OCI-LY7 (cell line): ENCODE results near the gene PITPNM1. TPM values are rescaled to one million over a fixed set of nuclear protein-coding genes. Genes with fewer than 3 reads are reported as not detected.

Experiments used
- BruUV-seq: library from RNA; stranded (reverse); fragments of 400-500 nt; replicated peaks from 2 replicates; lab custom pipeline; 2021; lab: Mats Ljungman, UMichigan
- CTCF ChIA-PET: fragments of 300-600 bp; sonication (Branson Sonifier 250); formaldehyde crosslinking; loops from one replicate; lab custom pipeline; 2022; ENCODE audit warnings: antibody characterized with exemption; ENCODE audit not compliant: unreplicated experiment; lab: Charles Lee
- POLR2A ChIA-PET: fragments of 300-600 bp; sonication (Branson Sonifier 250); formaldehyde crosslinking; loops from one replicate; lab custom pipeline; 2022; ENCODE audit warnings: antibody characterized with exemption; lab: Charles Lee
- DNase-seq: peaks from one replicate; pipeline ENCODE4 v3.0.0-alpha.2; 2015; ENCODE audit warnings: low spot score
- H2AFZ ChIP-seq: fragments of 200-600 bp; sonication (generic), shearing (Covaris generic); 2 replicates; pipeline ENCODE4 v1.6.1; 2014; ENCODE audit warnings: mild to moderate bottlenecking, antibody characterized with exemption, low read length, moderate library complexity
- H3K27ac ChIP-seq: fragments of 200-600 bp; sonication (generic); 2 replicates; pipeline ENCODE4 v1.5.1; 2014; ENCODE audit warnings: mixed run types, low read depth, mild to moderate bottlenecking, moderate library complexity, low read length, inconsistent platforms; ENCODE audit not compliant: poor library complexity, severe bottlenecking
- H3K36me3 ChIP-seq: fragments of 200-600 bp; sonication (generic); 2 replicates; pipeline ENCODE4 v1.6.1; 2014; ENCODE audit warnings: mild to moderate bottlenecking, antibody characterized with exemption, low read length, moderate library complexity, mixed read lengths; ENCODE audit not compliant: insufficient read depth
- H3K4me1 ChIP-seq: fragments of 200-600 bp; sonication (generic); 2 replicates; pipeline ENCODE4 v1.5.1; 2014; ENCODE audit warnings: mild to moderate bottlenecking, low read length; ENCODE audit not compliant: insufficient read depth, poor library complexity, severe bottlenecking
- H3K4me2 ChIP-seq: fragments of 200-600 bp; sonication (generic); 2 replicates; pipeline ENCODE4 v1.6.1; 2014; ENCODE audit warnings: mild to moderate bottlenecking, low read length
- H3K4me3 ChIP-seq: fragments of 200-600 bp; sonication (generic); 2 replicates; pipeline ENCODE4 v1.5.1; 2014; ENCODE audit warnings: mild to moderate bottlenecking, low read depth, low read length; ENCODE audit not compliant: poor library complexity, severe bottlenecking
- H3K79me2 ChIP-seq: fragments of 200-600 bp; sonication (generic); 2 replicates; pipeline ENCODE4 v1.6.1; 2016; ENCODE audit warnings: low read depth, mild to moderate bottlenecking, low read length, moderate library complexity, mixed read lengths; ENCODE audit not compliant: insufficient read depth
- H3K9me2 ChIP-seq: fragments of 200-600 bp; sonication (generic); 2 replicates; pipeline ENCODE4 v1.6.1; 2016; ENCODE audit warnings: mild to moderate bottlenecking, low read length, mixed read lengths; ENCODE audit not compliant: insufficient read depth
- H3K9me3 ChIP-seq: fragments of 200-600 bp; sonication (generic); 2 replicates; pipeline ENCODE4 v1.6.1; 2014; ENCODE audit warnings: mild to moderate bottlenecking, mixed run types, low read length, mixed read lengths
- H4K20me1 ChIP-seq: fragments of 200-600 bp; sonication (generic); 2 replicates; pipeline ENCODE4 v1.6.1; 2014; ENCODE audit warnings: mild to moderate bottlenecking, antibody characterized with exemption, low read length, moderate library complexity, mixed read lengths; ENCODE audit not compliant: insufficient read depth
- CTCF ChIP-seq: fragments of 200-600 bp; sonication (generic); conservative IDR thresholded peaks from 2 replicates; pipeline ENCODE4 v1.5.1; 2014; ENCODE audit warnings: mild to moderate bottlenecking, antibody characterized with exemption, low read length, moderate library complexity, mixed read lengths
- EZH2phosphoT487 ChIP-seq: fragments of 200-600 bp; sonication (generic); IDR thresholded peaks from 2 replicates; pipeline ENCODE4 v1.6.1; 2018; ENCODE audit warnings: low read depth, borderline replicate concordance, mild to moderate bottlenecking, mixed run types, antibody characterized with exemption, low read length, moderate library complexity, mixed read lengths
- intact Hi-C: fragments of 100-400 bp; cut with micrococcal nuclease; formaldehyde crosslinking; loops from one replicate; pipeline ENCODE4 v1.10.0; 2022; ENCODE audit not compliant: unreplicated experiment
- total RNA-seq, 2 experiments: library from RNA; depleted of rRNA in 1 of 2; stranded (reverse); fragments of >200 nt in 1 of 2; shearing (Covaris generic) in 1 of 2; gene quantifications; 2 replicates each; pipeline ENCODE4 v1.2.3, GENCODE V29; 2014 to 2022

PITPNM1 gene
- total RNA-seq, 2 experiments from 2014 or later: 37.2 to 51.3 TPM

- no peak overlapping the region for H3K27ac ChIP-seq
- BruUV-seq: TSS peak; percentile 82
- H3K9me3 ChIP-seq: no peaks in the 10 kb centered on the region
- CTCF ChIA-PET: no interaction called here
- H2AFZ ChIP-seq: no peak overlapping the region
- POLR2A ChIA-PET: no interaction called here
- peaks cover 68% of the 10 kb centered on the region for H3K36me3 ChIP-seq
- no peaks in the 10 kb centered on the region for H4K20me1 ChIP-seq
- intact Hi-C loops: no loop called here
- H3K4me1 ChIP-seq: peaks cover 19% of the 10 kb centered on the region
- peaks cover 13% of the 10 kb centered on the region; the same call in 1 of the 2 replicates for H3K79me2 ChIP-seq
- H3K9me2 ChIP-seq: no peaks in the 10 kb centered on the region
- DNase-seq: no peak
- TF ChIP-seq EZH2phosphoT487 (no peak), CTCF (no peak)
- no peak overlapping the region for H3K4me3 ChIP-seq
- H3K4me2 ChIP-seq: no peak overlapping the region
These were observed 15.1 kb downstream of the PITPNM1 start for GRCh38 chr11:67489885-67490726.

GRCh38 chr11:67489203-67489884 is 15.8 kb downstream of the PITPNM1 start:
- POLR2A ChIA-PET: no interaction called here
- H3K4me3 ChIP-seq: no peak overlapping the region
- H3K4me2 ChIP-seq: no peak overlapping the region
- H3K9me2 ChIP-seq: no peaks in the 10 kb centered on the region
- no peaks in the 10 kb centered on the region for H4K20me1 ChIP-seq
- H3K36me3 ChIP-seq: peaks cover 68% of the 10 kb centered on the region
- H2AFZ ChIP-seq: no peak overlapping the region
- no peak for TF ChIP-seq CTCF
- no peak for TF ChIP-seq EZH2phosphoT487
- peaks cover 17% of the 10 kb centered on the region; the same call in 1 of the 2 replicates for H3K79me2 ChIP-seq
- H3K4me1 ChIP-seq: peaks cover 27% of the 10 kb centered on the region
- intact Hi-C loops: no loop called here
- no peak for DNase-seq
- H3K9me3 ChIP-seq: no peaks in the 10 kb centered on the region
- CTCF ChIA-PET: no interaction called here
- H3K27ac ChIP-seq: no peak overlapping the region
- BruUV-seq: no TSS peak
